GM21528 (cell line): Measurements from ENCODE around the gene RABL2B.

Source experiments
- ATAC-seq: cut with Tn5 transposase; IDR thresholded peaks from one replicate; pipeline ENCODE4 v1.9.1; 2021; ENCODE audit warnings: mild to moderate bottlenecking, moderate library complexity; ENCODE audit not compliant: unreplicated experiment, low FRiP score

Gene RABL2B

DNA sequence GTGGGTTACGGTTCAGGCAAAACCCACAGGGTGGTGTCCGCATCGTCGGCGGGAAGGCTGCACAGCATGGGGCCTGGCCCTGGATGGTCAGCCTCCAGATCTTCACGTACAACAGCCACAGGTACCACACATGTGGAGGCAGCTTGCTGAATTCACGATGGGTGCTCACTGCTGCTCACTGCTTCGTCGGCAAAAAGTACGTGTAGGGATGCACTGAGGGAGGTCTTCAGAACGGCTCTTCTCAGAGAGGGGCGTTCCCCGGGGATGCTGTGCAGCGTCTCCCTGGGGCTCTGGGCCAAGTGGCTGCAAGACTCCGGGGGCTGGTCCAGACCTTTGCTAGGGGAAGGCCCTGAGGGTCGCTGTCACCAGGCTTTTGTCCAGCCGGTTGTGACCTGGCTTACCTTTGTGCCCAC lies 44.2 kb downstream of the RABL2B start:
- no peak for ATAC-seq

DNA sequence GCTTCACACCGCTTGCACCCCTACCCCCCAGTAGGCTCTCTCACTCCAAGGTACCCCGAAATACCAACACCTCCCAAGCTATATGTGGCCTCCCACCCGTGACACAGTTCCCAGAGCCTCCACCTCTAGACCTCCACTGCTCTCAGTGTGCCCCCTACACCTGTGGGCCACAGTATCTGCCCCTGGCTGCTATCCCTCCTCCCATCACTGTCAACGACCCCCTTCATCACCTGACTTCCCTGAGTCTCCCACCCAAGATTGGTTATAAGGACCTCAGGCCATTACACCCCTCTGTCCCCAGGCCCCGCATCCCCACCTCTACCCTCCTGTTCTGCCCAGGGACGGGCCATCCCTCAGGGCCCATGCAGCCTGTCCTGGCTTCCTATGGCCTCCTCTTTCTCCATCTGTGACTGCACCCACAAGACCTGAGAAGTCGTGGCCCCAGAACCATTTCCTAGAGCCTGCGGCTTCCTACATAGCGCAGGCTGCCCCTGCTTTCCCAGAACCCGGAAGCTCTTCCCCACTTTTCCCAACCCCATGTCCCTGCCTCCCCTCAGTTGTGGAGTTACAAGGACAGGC lies 44.7 kb downstream of the RABL2B start:
- no peak for ATAC-seq

DNA sequence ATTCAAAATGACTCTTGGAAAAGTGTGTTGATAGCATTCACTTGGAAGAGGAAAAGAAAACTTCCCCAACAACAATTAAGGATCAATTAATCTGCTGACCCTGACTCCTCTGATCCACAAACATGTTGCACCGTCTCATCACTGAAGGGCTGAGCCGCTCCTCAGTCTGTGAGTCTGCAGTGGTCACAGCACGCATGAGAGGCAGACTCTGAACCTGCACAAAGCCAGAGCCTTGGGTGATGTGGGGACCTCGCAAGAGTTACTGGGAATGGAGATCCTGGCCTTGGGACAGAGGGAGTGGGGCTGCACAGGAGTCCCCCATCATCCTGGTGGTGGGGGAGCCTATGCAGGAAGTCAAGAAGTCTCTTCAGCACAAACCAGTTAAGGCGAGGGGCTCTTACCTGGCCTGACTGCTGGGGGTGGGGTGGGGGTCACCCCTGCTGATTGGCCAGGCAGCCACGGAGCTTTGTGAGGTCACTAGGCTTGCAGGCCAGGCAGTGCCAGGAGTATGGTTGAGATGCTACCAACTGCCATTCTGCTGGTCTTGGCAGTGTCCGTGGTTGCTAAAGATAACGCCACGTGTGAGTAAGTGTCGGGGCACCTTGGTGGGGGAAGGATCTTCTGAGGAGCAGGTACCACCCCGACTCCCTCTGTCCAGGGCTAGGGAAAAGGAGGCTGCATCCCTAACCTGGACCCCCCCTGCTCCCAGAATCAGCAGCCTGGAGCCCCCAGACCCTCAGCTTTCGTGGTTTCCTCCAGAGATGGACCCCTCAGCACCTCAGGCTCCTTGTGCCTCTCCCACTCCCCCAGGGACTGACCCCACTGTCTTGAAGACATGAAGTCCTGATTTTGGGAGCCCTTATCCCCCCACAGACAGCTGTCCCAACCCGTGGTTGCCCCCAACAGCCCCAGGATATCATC lies 45.4 kb downstream of the RABL2B start, which contains the start of gene ACR:
Gene ACR (plus strand): TSS at position 477 of the 921 bp plus-strand sequence. CDS start 32 bp downstream, at position 509.
- ATAC-seq, result no peak

GRCh38 chr22:50735739-50736030 lies 47.8 kb downstream of the RABL2B start:
- no peak for ATAC-seq

- no peak for ATAC-seq
Measured at GRCh38 chr22:50734986-50735738, 48.3 kb downstream of the RABL2B start.

- ATAC-seq, result no peak
Measured at GRCh38 chr22:50734343-50734771, 49.1 kb downstream of the RABL2B start.

- ATAC-seq, result no peak
Measured at GRCh38 chr22:50733521-50734342, 49.7 kb downstream of the RABL2B start.

- ATAC-seq, result no peak
Measured at GRCh38 chr22:50732681-50733080, 50.8 kb downstream of the RABL2B start.

DNA sequence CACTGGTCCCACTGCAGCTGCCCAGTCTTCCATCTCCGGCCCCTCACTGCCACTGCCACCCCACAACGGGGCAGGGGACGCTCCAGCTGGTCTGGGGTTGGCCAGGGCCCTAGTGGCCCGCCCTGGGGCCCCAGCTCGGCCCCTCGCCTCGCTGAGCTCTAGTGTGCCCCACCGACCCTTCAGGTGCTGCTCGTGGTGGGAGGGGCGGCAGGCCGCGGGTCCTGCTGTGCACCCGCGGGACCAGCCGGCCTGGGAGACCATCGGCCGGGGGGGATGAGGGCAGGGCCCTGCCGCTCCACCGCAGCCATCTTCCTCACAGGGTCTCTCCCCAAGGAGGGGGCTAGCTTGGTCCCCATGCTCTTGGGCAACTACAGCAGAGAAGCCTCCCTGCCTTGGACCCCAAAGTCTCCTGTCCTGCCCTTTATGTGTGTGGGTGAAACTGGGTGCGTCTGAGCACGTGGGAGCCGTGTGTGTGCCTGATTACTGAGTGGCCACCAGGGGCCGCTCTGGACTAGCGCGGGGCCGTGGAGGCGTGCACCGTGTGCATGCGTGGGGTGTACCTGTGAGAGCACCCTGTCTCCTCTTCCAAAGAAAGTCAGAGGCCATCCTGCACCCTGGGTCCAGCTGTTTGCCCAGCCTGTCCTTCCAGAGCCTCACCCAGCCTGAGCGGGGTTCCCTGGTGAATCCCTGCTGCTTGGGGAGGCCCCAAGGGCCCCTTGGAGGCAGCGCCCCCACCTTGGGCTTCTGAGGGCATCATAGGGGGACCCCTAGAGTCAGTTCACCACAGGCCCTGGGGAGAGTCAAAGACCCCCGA lies 51.4 kb downstream of the RABL2B start:
- ATAC-seq, result no peak

GRCh38 chr22:50730941-50731661 lies 52.3 kb downstream of the RABL2B start:
- no peak for ATAC-seq

DNA sequence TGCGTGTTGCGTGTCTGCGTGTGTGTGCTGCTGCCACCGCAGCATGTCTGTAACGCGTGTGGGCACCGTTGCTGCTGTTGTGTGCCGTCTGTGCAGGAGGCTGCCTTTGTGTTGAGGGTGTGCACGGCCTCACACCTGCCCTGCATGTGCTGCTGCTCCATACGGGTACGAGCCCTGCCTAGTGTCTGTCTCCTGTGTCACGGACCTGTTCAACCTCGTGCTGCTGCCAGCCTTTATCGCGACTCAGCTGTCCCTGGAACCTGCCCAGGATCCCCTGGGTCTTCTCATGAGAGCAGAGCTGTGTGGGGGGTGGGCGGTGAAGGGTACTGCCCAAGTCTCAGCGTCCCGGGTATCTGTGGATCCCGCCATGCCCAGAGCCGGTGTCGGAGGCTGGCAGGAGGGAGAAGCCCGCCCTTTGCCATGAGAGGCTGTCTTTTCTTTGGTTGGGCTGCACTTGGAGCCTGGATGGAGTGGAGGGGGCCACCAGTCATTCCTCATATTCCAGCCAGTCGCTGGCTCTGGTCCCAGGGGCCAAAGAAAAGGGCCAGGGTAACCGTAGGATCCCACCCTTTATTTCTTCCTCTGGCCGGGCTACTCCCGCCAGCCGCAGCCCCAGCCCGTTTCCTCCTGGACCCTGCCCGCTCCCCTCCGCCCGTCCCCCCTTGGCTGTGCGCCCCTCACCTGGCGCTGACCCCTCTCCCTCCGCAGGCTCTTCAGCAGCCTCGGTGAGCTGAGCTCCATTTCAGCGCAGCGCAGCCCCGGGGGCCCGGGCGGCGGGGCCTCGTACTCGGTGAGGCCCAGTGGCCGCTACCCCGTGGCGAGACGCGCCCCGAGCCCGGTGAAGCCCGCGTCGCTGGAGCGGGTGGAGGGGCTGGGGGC lies 53.2 kb downstream of the RABL2B start:
- ATAC-seq, result no peak

DNA sequence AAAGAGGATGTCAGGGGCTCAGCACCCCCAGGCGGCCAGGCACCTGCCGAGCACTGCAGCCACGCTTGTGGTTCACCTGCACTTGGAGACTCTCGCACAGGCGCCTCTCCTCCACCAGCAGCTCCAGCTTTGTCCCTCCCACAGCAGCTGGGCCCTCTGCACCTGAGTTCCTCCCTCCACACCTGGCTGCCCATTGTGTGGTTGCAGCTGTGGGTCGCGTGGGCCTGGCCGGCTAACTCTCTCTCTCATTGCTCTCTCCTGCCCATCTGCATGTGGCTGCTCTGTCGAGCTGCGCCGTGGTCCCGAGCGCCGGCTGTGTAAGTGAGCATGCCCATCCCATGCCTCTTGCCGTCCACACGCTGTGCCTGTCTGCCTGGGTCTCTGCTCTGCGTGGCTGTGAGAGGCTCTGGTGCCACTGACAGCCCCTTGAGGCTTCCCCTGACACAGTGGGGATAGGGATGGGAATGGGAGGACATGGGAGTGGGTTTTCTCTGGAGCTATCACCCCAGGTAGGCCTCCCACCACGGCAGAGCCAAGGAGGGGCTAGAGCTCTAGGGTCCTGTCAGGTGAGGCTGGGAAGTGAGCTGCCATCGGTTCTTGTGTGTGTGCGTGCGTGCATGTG lies 53.9 kb downstream of the RABL2B start:
- no peak for ATAC-seq

- ATAC-seq, result no peak
Measured at GRCh38 chr22:50728523-50728931, 54.9 kb downstream of the RABL2B start.

DNA sequence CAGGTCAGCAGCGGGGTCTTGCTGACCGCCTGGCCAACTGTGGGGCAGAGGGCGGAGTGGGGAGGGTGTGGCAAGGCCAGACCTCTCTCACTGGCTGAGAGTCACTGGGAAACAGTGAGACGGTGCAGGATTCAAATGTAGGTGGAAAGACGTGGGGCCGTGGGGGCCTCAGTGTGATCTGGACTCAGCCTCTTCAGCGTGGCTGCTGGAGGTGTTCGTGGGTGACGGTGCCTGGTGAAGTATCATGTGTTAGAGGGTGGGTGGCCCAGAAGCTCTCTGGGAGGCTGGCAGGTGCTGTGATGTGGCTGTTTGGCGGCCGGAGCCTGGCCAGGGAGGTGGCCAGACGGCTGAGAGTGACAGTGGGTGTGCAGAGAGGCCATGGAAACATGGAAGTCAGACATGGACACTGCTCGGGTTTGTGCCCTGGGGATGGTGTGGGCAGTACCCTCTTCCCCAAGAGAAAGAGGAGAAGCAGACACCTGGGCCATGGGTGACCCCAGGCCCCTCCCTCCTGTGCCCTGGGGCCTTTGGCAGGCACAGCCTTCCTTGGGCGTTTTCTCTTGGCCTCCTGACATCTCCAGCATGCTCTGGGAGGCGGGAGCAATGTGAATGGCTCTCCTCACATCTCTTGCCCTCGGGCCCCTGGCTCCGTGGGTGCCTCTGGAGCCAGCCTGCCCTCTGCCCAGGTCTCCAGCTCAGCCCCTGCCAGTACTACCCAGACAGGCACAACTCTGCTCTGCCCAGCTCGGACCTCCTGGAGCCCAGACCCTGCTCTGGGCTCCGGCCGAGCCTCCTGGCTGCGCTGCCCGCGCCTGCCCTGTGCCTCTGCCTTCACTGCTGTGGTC lies 55.5 kb downstream of the RABL2B start:
- no peak for ATAC-seq

- ATAC-seq, result no peak
Measured at GRCh38 chr22:50726643-50727340, 56.6 kb downstream of the RABL2B start.

DNA sequence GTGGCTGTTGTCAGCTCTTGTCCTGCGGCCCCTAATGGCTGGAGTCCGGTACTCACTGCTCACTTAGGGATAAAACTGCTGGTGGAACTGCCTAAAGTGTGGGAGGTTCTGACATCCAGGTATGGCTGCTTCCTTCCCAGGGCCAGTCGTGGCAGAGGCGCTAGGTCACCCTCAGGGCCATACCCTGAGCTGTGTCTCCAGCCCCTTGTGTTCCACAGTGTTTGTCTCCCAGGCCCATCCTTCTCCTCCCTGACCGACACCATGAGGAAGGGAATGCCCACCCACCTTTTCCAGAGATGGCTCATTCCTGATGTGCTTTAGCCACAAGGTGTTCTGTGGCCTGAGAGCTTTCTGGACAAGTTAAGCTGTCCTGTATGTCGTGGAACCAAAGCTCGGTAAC lies 57.8 kb downstream of the RABL2B start:
- no peak for ATAC-seq
